Immature natural killer cell (primary cell): ENCODE data around the gene MBD3. TPM values are rescaled to one million over a fixed set of nuclear protein-coding genes. Genes with fewer than 3 reads are reported as not detected.
A peak's percentile ranks its signal among the peaks of the same experiment; 100 is the strongest.

ENCODE experiments used
- DNase-seq, 3 donors: peaks; one replicate each; pipeline ENCODE4 v3.0.0; 2022; ENCODE audit warnings: mixed read lengths in 1 of 3
- H3K27ac Mint-ChIP-seq, 6 donors: one replicate each; pipeline ENCODE4 v1.8.0; 2020; ENCODE audit warnings: mixed read lengths in 6 of 6, mild to moderate bottlenecking in 5 of 6, inconsistent platforms in 4 of 6, moderate library complexity in 3 of 6
- H3K27me3 Mint-ChIP-seq, 3 donors: one replicate each; pipeline ENCODE4 v1.8.0; 2020 to 2021; ENCODE audit warnings: low read depth in 3 of 3, mild to moderate bottlenecking in 3 of 3, mixed read lengths in 3 of 3, moderate library complexity in 3 of 3, inconsistent platforms in 1 of 3
- H3K36me3 Mint-ChIP-seq, 3 donors: one replicate each; pipeline ENCODE4 v1.8.0; 2020; ENCODE audit warnings: mixed read lengths in 3 of 3, inconsistent platforms in 2 of 3, mild to moderate bottlenecking in 2 of 3
- H3K4me1 Mint-ChIP-seq, 2 donors: one replicate each; pipeline ENCODE4 v1.8.0; 2020; ENCODE audit warnings: inconsistent platforms in 2 of 2, mild to moderate bottlenecking in 2 of 2, mixed read lengths in 2 of 2, moderate library complexity in 1 of 2
- H3K4me3 Mint-ChIP-seq, 5 donors: one replicate each; pipeline ENCODE4 v1.8.0; 2020; ENCODE audit warnings: mild to moderate bottlenecking in 5 of 5, mixed read lengths in 5 of 5, inconsistent platforms in 3 of 5, moderate library complexity in 3 of 5
- H3K9me3 Mint-ChIP-seq, 6 donors: one replicate each; pipeline ENCODE4 v1.8.0; 2020; ENCODE audit warnings: mild to moderate bottlenecking in 6 of 6, mixed read lengths in 6 of 6, inconsistent platforms in 4 of 6, moderate library complexity in 3 of 6
- polyA plus RNA-seq, 3 donors: library from polyadenylated mRNA; unstranded; fragments of 300-500 nt; fragmentation: Illumina TruSeq; gene quantifications; one replicate each; pipeline ENCODE4 v1.2.3, GENCODE V29; 2021

The MBD3 gene
- polyA plus RNA-seq, 3 donors from 2014 or later = 4.8 to 13.8 (median 6.9) TPM

GRCh38 chr19:1527650-1528309, 64.9 kb downstream of the MBD3 start:
- H3K4me3 Mint-ChIP-seq = no peak overlapping the region

DNA sequence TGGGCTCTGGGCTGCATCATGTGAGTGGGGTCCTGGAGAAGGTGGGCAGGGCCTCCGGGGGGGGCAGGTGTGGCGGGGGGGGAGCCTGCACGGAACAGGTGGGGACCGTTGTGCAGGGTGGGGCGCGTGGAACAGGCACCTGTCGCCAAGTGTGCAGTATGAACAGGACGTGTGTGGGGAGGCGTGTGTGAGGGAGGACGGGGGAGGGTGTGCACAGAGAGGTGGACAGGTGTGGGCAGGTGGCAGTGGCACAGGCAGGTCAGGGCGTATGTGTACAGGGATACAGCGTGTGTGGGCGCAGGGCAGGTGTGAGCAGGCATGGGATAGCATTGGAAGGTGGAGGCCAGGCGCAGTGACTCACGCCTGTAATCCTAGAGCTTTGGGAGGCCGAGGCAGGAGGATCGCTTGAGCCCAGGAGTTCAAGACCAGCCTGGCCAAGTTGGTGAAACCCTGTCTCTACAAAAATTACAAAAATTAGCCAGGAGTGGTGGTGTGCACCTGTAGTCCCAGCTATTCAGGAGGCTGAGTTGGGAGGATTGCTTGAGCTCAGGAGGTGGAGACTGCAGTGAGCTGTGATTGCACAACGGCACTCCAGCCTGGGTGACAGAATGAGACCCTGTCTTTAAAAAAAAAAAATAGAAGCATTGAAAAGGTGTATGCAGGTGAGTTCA, 65.6 kb downstream of the MBD3 start:
- Mint-ChIP-seq H3K4me1 (peaks cover 4 to 8% of the 10 kb centered on the region in 2 donors), H3K27me3 (peaks cover 9 to 13% (median 12%) of the 10 kb centered on the region in 3 donors), H3K9me3 (no peaks in the 10 kb centered on the region), H3K4me3 (no peak overlapping the region), H3K27ac (no peak overlapping the region), H3K36me3 (peaks cover 0 to 6% (median 5%) of the 10 kb centered on the region in 3 donors)
- DNase-seq = no peak

More at GRCh38 chr19:1527650-1528309, 64.9 kb downstream of the MBD3 start:
- Mint-ChIP-seq H3K27ac (no peak overlapping the region), H3K27me3 (peaks cover 9 to 13% (median 12%) of the 10 kb centered on the region in 3 donors), H3K9me3 (peaks cover 0 to 2% (median 0%) of the 10 kb centered on the region in 6 donors), H3K36me3 (peaks cover 0 to 6% (median 5%) of the 10 kb centered on the region in 3 donors), H3K4me1 (peaks cover 4 to 8% of the 10 kb centered on the region in 2 donors)
- no peak for DNase-seq

GRCh38 chr19:1526066-1526778, 66.4 kb downstream of the MBD3 start:
- Mint-ChIP-seq H3K4me1 (peaks cover 4 to 8% of the 10 kb centered on the region in 2 donors), H3K36me3 (peaks cover 0 to 6% (median 5%) of the 10 kb centered on the region in 3 donors), H3K27me3 (peaks cover 9 to 12% (median 11%) of the 10 kb centered on the region in 3 donors), H3K9me3 (no peaks in the 10 kb centered on the region), H3K27ac (no peak overlapping the region), H3K4me3 (no peak overlapping the region)
- DNase-seq = no peak

DNA sequence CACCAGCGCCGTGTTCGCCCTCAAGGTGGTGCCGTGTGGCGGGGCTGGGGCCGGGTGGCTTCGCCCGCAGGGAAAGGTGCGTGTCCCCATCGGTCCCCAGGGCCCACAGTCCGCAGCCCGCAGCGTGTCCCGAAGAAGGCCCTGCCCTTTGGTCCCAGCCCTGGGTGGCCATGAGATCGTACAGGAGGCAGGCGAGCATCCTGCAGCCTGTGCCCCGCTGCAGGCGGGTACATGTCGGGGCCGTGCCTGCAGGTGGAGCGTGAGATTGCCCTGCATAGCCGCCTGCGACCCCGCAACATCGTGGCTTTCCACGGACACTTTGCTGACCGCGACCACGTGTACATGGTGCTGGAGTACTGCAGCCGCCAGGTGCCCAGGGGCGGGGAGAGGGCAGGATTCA, 67.3 kb downstream of the MBD3 start:
- Mint-ChIP-seq H3K27ac (no peak overlapping the region), H3K4me1 (peaks cover 4 to 8% of the 10 kb centered on the region in 2 donors), H3K27me3 (peaks cover 9 to 12% (median 11%) of the 10 kb centered on the region in 3 donors), H3K4me3 (no peak overlapping the region), H3K9me3 (no peaks in the 10 kb centered on the region), H3K36me3 (peaks cover 0 to 6% (median 5%) of the 10 kb centered on the region in 3 donors)
- no peak for DNase-seq

GRCh38 chr19:1524972-1525325, 67.7 kb downstream of the MBD3 start:
- no peak for DNase-seq
- Mint-ChIP-seq H3K36me3 (peaks cover 0 to 6% (median 5%) of the 10 kb centered on the region in 3 donors), H3K27ac (no peak overlapping the region), H3K4me3 (peak overlapping the region in 1 of 5 donors; percentile 51), H3K4me1 (peaks cover 4 to 8% of the 10 kb centered on the region in 2 donors), H3K27me3 (peaks cover 9 to 12% (median 11%) of the 10 kb centered on the region in 3 donors), H3K9me3 (no peaks in the 10 kb centered on the region)

GRCh38 chr19:1524287-1524971, 68.2 kb downstream of the MBD3 start:
- Mint-ChIP-seq H3K27ac (no peak overlapping the region), H3K4me3 (peak overlapping the region in 3 of 5 donors; percentile 18 to 51 (median 31))

More at GRCh38 chr19:1524287-1524971, 68.2 kb downstream of the MBD3 start:
- Mint-ChIP-seq H3K9me3 (no peaks in the 10 kb centered on the region), H3K36me3 (peaks cover 0 to 6% (median 5%) of the 10 kb centered on the region in 3 donors), H3K4me1 (peaks cover 4 to 8% of the 10 kb centered on the region in 2 donors), H3K27me3 (peaks cover 9 to 12% (median 11%) of the 10 kb centered on the region in 3 donors)
- DNase-seq = no peak

Other genes with a start within 250 kb of the MBD3 start
- 100 to 1,000 TPM; 209 to 227 (median 213) TPM for gene NDUFS7, start 209.0 kb downstream of the MBD3 start, polyA plus RNA-seq
- 10 to 100 TPM in 2 of 3 donors, 1 to 10 TPM in 1; 7.9 to 16.5 (median 10.5) TPM for gene GAMT, start 191.3 kb downstream of the MBD3 start, polyA plus RNA-seq
- 10 to 100 TPM in 1 of 3 donors, 1 to 10 TPM in 2; 4.3 to 10.3 (median 8.0) TPM for gene DAZAP1, start 185.3 kb downstream of the MBD3 start, polyA plus RNA-seq
- gene RPS15, start 154.5 kb downstream of the MBD3 start, polyA plus RNA-seq = 1,000 to 10,000 TPM; 1,383 to 2,244 (median 1,622) TPM
- gene APC2, start 142.7 kb downstream of the MBD3 start, polyA plus RNA-seq = under 1 TPM in 1 of 3 donors, not detected in 2; 0.06 TPM
- gene C19orf25, start 113.7 kb downstream of the MBD3 start, polyA plus RNA-seq = 10 to 100 TPM; 57.4 to 61.6 (median 61.2) TPM
- under 1 TPM in 2 of 3 donors, not detected in 1; 0.25 to 0.33 TPM for gene PCSK4, start 102.5 kb downstream of the MBD3 start, polyA plus RNA-seq
- gene REEP6, start 101.7 kb downstream of the MBD3 start, polyA plus RNA-seq = 1 to 10 TPM; 4.0 to 7.1 (median 6.4) TPM
- under 1 TPM in 1 of 3 donors, not detected in 2; 0.43 TPM for gene ADAMTSL5, start 79.8 kb downstream of the MBD3 start, polyA plus RNA-seq
- gene PLK5, start 68.8 kb downstream of the MBD3 start, polyA plus RNA-seq = not detected
- under 1 TPM in 1 of 3 donors, not detected in 2; 0.21 TPM for gene MEX3D, start 24.5 kb downstream of the MBD3 start, polyA plus RNA-seq
- 1,000 to 10,000 TPM in 1 of 3 donors, 100 to 1,000 TPM in 2; 572 to 1,041 (median 633) TPM for gene UQCR11, start 12.6 kb upstream of the MBD3 start, polyA plus RNA-seq
- 1 to 10 TPM; 1.9 to 6.3 (median 6.0) TPM for gene TCF3, start 59.8 kb upstream of the MBD3 start, polyA plus RNA-seq
- gene ONECUT3, start 160.6 kb upstream of the MBD3 start, polyA plus RNA-seq = not detected
- 1 to 10 TPM; 1.7 to 3.3 (median 3.1) TPM for gene ATP8B3, start 219.4 kb upstream of the MBD3 start, polyA plus RNA-seq